ENCODE data around the gene NHSL2. TPM values are rescaled to one million over a fixed set of nuclear protein-coding genes. Genes with fewer than 3 reads are reported as not detected.
"Not testable (repeated sequence)": the region's sequence is repeated elsewhere in the genome, so short reads cannot be mapped to it uniquely, and the experiment has no call there.

NHSL2 gene
- total and polyA plus RNA-seq, 3 experiments from 2014 or later = 0.51 to 17.8 (median 1.1) TPM

- no peak overlapping the region for H3K4me3 Mint-ChIP-seq
- H3K4me1 ChIP-seq (ENCODE audit: insufficient read depth, low read length) = peaks cover 8% of the 10 kb centered on the region
- H3K27ac ChIP-seq (ENCODE audit: low read depth, low read length) = no peak overlapping the region
- H3K9me3 Mint-ChIP-seq = no peaks in the 10 kb centered on the region
- no peaks in the 10 kb centered on the region for H3K9me3 ChIP-seq (ENCODE audit: low read length)
- no peak for DNase-seq
- H3K27me3 Mint-ChIP-seq = peaks cover 0 to 5% of the 10 kb centered on the region in 2 donors
- no peaks in the 10 kb centered on the region for H3K27me3 ChIP-seq (ENCODE audit: insufficient read depth, low read length, poor library complexity, severe bottlenecking)
- CTCF ChIA-PET = interaction anchor here (1.7 kb wide), 1 partner anchor 11 kb away, joined by 3 read pairs; no protein-coding TSS in a partner anchor
- no peaks in the 10 kb centered on the region for H3K36me3 ChIP-seq (ENCODE audit: insufficient read depth, low read length)
- H3K36me3 Mint-ChIP-seq = peaks cover 0 to 7% (median 5%) of the 10 kb centered on the region in 3 donors
- H3K27ac Mint-ChIP-seq = peak overlapping the region in 2 of 8 donors; percentile 23 to 72
- no peak overlapping the region for H3K4me3 ChIP-seq (ENCODE audit: low read length)
- H3K4me1 Mint-ChIP-seq = peaks cover 20 to 40% (median 33%) of the 10 kb centered on the region in 3 donors
- POLR2A ChIA-PET = no interaction called here
Observed at GRCh38 chrX:72143609-72143907, 232.9 kb downstream of the NHSL2 start.

GRCh38 chrX:72145181-72145580, 234.5 kb downstream of the NHSL2 start:
- peaks cover 0 to 3% (median 3%) of the 10 kb centered on the region in 3 donors for H3K36me3 Mint-ChIP-seq
- H3K4me1 Mint-ChIP-seq = peaks cover 20 to 40% (median 33%) of the 10 kb centered on the region in 3 donors
- ChIA-PET CTCF (no interaction called here), POLR2A (interaction anchor here (0.7 kb wide), 1 partner anchor 14 kb away, joined by 3 read pairs; the partner anchor contains the start of gene RTL5)
- H3K4me3 ChIP-seq (ENCODE audit: low read length) = no peak overlapping the region
- no peaks in the 10 kb centered on the region for H3K9me3 ChIP-seq (ENCODE audit: low read length)
- H3K27ac ChIP-seq (ENCODE audit: low read depth, low read length) = no peak overlapping the region
- H3K4me1 ChIP-seq (ENCODE audit: insufficient read depth, low read length) = peaks cover 8% of the 10 kb centered on the region
- no peaks in the 10 kb centered on the region for H3K36me3 ChIP-seq (ENCODE audit: insufficient read depth, low read length)
- H3K9me3 Mint-ChIP-seq = no peaks in the 10 kb centered on the region
- peak overlapping the region in 2 of 8 donors; percentile 10 to 41 for H3K27ac Mint-ChIP-seq
- no peak for DNase-seq
- no peak overlapping the region for H3K4me3 Mint-ChIP-seq
- peaks cover 0 to 5% of the 10 kb centered on the region in 2 donors for H3K27me3 Mint-ChIP-seq
- H3K27me3 ChIP-seq (ENCODE audit: insufficient read depth, low read length, poor library complexity, severe bottlenecking) = no peaks in the 10 kb centered on the region

GRCh38 chrX:72146527-72146926, 235.9 kb downstream of the NHSL2 start:
- no peak for DNase-seq
- H3K36me3 ChIP-seq (ENCODE audit: insufficient read depth, low read length) = no peaks in the 10 kb centered on the region
- no peaks in the 10 kb centered on the region for H3K9me3 Mint-ChIP-seq
- no peak overlapping the region for H3K4me3 ChIP-seq (ENCODE audit: low read length)
- ChIA-PET POLR2A (interaction anchor here (0.5 kb wide), 1 partner anchor 17 kb away, joined by 4 read pairs; no protein-coding TSS in a partner anchor), CTCF (no interaction called here)
- H3K4me1 Mint-ChIP-seq = peaks cover 15 to 28% (median 28%) of the 10 kb centered on the region in 3 donors
- no peaks in the 10 kb centered on the region for H3K27me3 ChIP-seq (ENCODE audit: insufficient read depth, low read length, poor library complexity, severe bottlenecking)
- peaks cover 0 to 2% (median 0%) of the 10 kb centered on the region in 3 donors for H3K36me3 Mint-ChIP-seq
- peaks cover 1% of the 10 kb centered on the region for H3K4me1 ChIP-seq (ENCODE audit: insufficient read depth, low read length)
- H3K27me3 Mint-ChIP-seq = peaks cover 0 to 5% of the 10 kb centered on the region in 2 donors
- H3K4me3 Mint-ChIP-seq = no peak overlapping the region
- H3K27ac ChIP-seq (ENCODE audit: low read depth, low read length) = no peak overlapping the region
- no peak overlapping the region for H3K27ac Mint-ChIP-seq
- H3K9me3 ChIP-seq (ENCODE audit: low read length) = no peaks in the 10 kb centered on the region

- Histone ChIP-seq H3K4me1 (ENCODE audit: insufficient read depth, low read length) (no peaks in the 10 kb centered on the region), H3K36me3 (ENCODE audit: insufficient read depth, low read length) (no peaks in the 10 kb centered on the region), H3K4me3 (ENCODE audit: low read length) (no peak overlapping the region), H3K9me3 (ENCODE audit: low read length) (no peaks in the 10 kb centered on the region), H3K27me3 (ENCODE audit: insufficient read depth, low read length, poor library complexity, severe bottlenecking) (no peaks in the 10 kb centered on the region), H3K27ac (ENCODE audit: low read depth, low read length) (no peak overlapping the region)
- DNase-seq = no peak
- no peaks in the 10 kb centered on the region for H3K4me1 Mint-ChIP-seq
- peaks cover 0 to 1% (median 0%) of the 10 kb centered on the region in 3 donors for H3K36me3 Mint-ChIP-seq
- H3K9me3 Mint-ChIP-seq = no peaks in the 10 kb centered on the region
- ChIA-PET POLR2A (no interaction called here), CTCF (no interaction called here)
- H3K27ac Mint-ChIP-seq = no peak overlapping the region
- peaks cover 12% of the 10 kb centered on the region in 2 donors for H3K27me3 Mint-ChIP-seq
- no peak overlapping the region for H3K4me3 Mint-ChIP-seq
Observed at GRCh38 chrX:72158773-72159172, 248.1 kb downstream of the NHSL2 start.

- Histone ChIP-seq H3K27ac (ENCODE audit: low read depth, low read length) (no peak overlapping the region), H3K4me3 (ENCODE audit: low read length) (no peak overlapping the region), H3K9me3 (ENCODE audit: low read length) (no peaks in the 10 kb centered on the region), H3K36me3 (ENCODE audit: insufficient read depth, low read length) (no peaks in the 10 kb centered on the region), H3K27me3 (ENCODE audit: insufficient read depth, low read length, poor library complexity, severe bottlenecking) (no peaks in the 10 kb centered on the region), H3K4me1 (ENCODE audit: insufficient read depth, low read length) (no peaks in the 10 kb centered on the region)
- H3K4me1 Mint-ChIP-seq = no peaks in the 10 kb centered on the region
- H3K4me3 Mint-ChIP-seq = no peak overlapping the region
- POLR2A ChIA-PET = no interaction called here
- H3K27ac Mint-ChIP-seq = no peak overlapping the region
- H3K27me3 Mint-ChIP-seq = peaks cover 11 to 12% of the 10 kb centered on the region in 2 donors
- no peaks in the 10 kb centered on the region for H3K36me3 Mint-ChIP-seq
- no peak for DNase-seq
- CTCF ChIA-PET = no interaction called here
- no peaks in the 10 kb centered on the region for H3K9me3 Mint-ChIP-seq
Observed at GRCh38 chrX:72159769-72160168, 249.1 kb downstream of the NHSL2 start.

- Mint-ChIP-seq H3K27me3 (peaks cover 3% of the 10 kb centered on the region in 2 donors), H3K4me3 (no peak overlapping the region), H3K4me1 (peaks cover 5 to 13% (median 9%) of the 10 kb centered on the region in 3 donors), H3K36me3 (no peaks in the 10 kb centered on the region), H3K27ac (no peak overlapping the region), H3K9me3 (no peaks in the 10 kb centered on the region)
- Histone ChIP-seq H3K27me3 (ENCODE audit: insufficient read depth, low read length, poor library complexity, severe bottlenecking) (no peaks in the 10 kb centered on the region), H3K9me3 (ENCODE audit: low read length) (no peaks in the 10 kb centered on the region), H3K36me3 (ENCODE audit: insufficient read depth, low read length) (no peaks in the 10 kb centered on the region), H3K27ac (ENCODE audit: low read depth, low read length) (no peak overlapping the region), H3K4me3 (ENCODE audit: low read length) (no peak overlapping the region), H3K4me1 (ENCODE audit: insufficient read depth, low read length) (no peaks in the 10 kb centered on the region)
- DNase-seq = no peak
- POLR2A ChIA-PET = no interaction called here
- CTCF ChIA-PET = no interaction called here
Observed at GRCh38 chrX:72165551-72165950, 254.9 kb downstream of the NHSL2 start.

GRCh38 chrX:72169008-72169728, 258.5 kb downstream of the NHSL2 start:
- H3K9me3 ChIP-seq (ENCODE audit: low read length) = no peaks in the 10 kb centered on the region
- Mint-ChIP-seq H3K4me3 (peak overlapping the region; percentile 75 to 90 (median 83)), H3K27me3 (no peaks in the 10 kb centered on the region), H3K4me1 (peaks cover 5 to 13% (median 9%) of the 10 kb centered on the region in 3 donors), H3K9me3 (peaks cover 0 to 2% (median 0%) of the 10 kb centered on the region in 5 donors), H3K36me3 (no peaks in the 10 kb centered on the region), H3K27ac (peak overlapping the region; percentile 63 to 96 (median 94))
- H3K27ac ChIP-seq (ENCODE audit: low read depth, low read length) = peak overlapping the region; percentile 57
- H3K36me3 ChIP-seq (ENCODE audit: insufficient read depth, low read length) = no peaks in the 10 kb centered on the region
- no peaks in the 10 kb centered on the region for H3K27me3 ChIP-seq (ENCODE audit: insufficient read depth, low read length, poor library complexity, severe bottlenecking)
- CTCF ChIA-PET = no interaction called here
- peak in 4 of 5 donors; percentile 41 to 67 (median 62) for DNase-seq
- POLR2A ChIA-PET = interaction anchor here (1.1 kb wide), 1 partner anchor 12 kb away, joined by 4 read pairs; the partner anchor contains the start of gene PIN4
- no peaks in the 10 kb centered on the region for H3K4me1 ChIP-seq (ENCODE audit: insufficient read depth, low read length)
- H3K4me3 ChIP-seq (ENCODE audit: low read length) = peak overlapping the region; percentile 45

GRCh38 chrX:72176289-72176688, 265.6 kb downstream of the NHSL2 start:
- H3K9me3 Mint-ChIP-seq; H3K36me3 ChIP-seq (ENCODE audit: insufficient read depth, low read length); H3K4me3 Mint-ChIP-seq; POLR2A ChIA-PET; H3K27ac ChIP-seq (ENCODE audit: low read depth, low read length); H3K27ac Mint-ChIP-seq; H3K4me1 ChIP-seq (ENCODE audit: insufficient read depth, low read length); H3K27me3 Mint-ChIP-seq; H3K9me3 ChIP-seq (ENCODE audit: low read length); H3K4me3 ChIP-seq (ENCODE audit: low read length); H3K36me3 Mint-ChIP-seq; CTCF ChIA-PET; DNase-seq; H3K27me3 ChIP-seq (ENCODE audit: insufficient read depth, low read length, poor library complexity, severe bottlenecking): not testable (repeated sequence)
- H3K4me1 Mint-ChIP-seq = peaks cover 4 to 12% (median 5%) of the 10 kb centered on the region in 3 donors

Data from CD8-positive, alpha-beta memory T cell (primary cell).